Peyer's patch (tissue), 4 donors: ENCODE results near the gene SYNRG.

Source experiments
- CTCF ChIP-seq, 6 experiments: fragments of 450-650 bp in 4 of 6; fragments of 200-600 bp in 2 of 6; sonication (generic) in 1 of 6; IDR thresholded peaks; one replicate each; pipeline ENCODE4 v1.5.1; 2017 to 2019; ENCODE audit warnings: antibody characterized with exemption in 6 of 6, mild to moderate bottlenecking in 3 of 6, moderate library complexity in 1 of 6
- POLR2A ChIP-seq, 2 donors: fragments of 450-650 bp; IDR thresholded peaks; one replicate each; pipeline ENCODE4 v1.5.1; 2017; ENCODE audit warnings: antibody characterized with exemption in 2 of 2, mild to moderate bottlenecking in 2 of 2, moderate library complexity in 2 of 2

DNA sequence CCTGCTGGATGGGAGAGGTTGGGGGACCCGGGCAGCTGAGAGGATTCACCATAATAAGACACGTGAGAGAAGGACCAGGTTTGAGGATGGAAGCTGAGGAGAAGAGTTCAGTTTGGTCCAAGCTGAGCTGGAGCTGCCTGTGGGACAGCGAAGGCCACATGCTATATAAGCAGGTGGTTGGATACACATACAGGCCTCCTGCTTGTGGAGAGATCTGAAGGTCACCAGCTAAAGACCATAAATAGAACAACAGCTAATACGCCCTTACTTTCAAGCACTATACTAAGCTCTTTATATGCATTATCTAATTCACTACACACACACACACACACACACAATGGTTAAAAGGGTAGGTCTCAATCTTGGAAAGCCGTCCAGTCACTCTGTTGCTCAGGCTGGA, 87.4 kb downstream of the SYNRG start:
- no peak for TF ChIP-seq CTCF (IDR thresholded peaks at IDR 0.05)
- TF ChIP-seq POLR2A (IDR thresholded peaks at IDR 0.05) = no peak
